Right lobe of liver (tissue), 4 donors: ENCODE results near the gene TBC1D8.

Experiments
- POLR2A ChIP-seq: fragments of 450-650 bp; IDR thresholded peaks from one replicate; pipeline ENCODE4 v1.6.1; 2017; ENCODE audit warnings: antibody characterized with exemption, mild to moderate bottlenecking
- TF ChIP-seq, protein P1 (sequence below), 4 donors: fragments of 200-600 bp in 3 of 4; fragments of 450-650 bp in 1 of 4; IDR thresholded peaks; one replicate each; pipeline versions ENCODE4 v1.5.1 to v1.8.0; 2016 to 2022; ENCODE audit warnings: antibody characterized with exemption in 4 of 4, mild to moderate bottlenecking in 2 of 4
- donor health status: DM: no; HTN: no; CAD: no.
- donor health status: DM: no; HTN: no; CAD: no.
- donor health status: DM: no; HTN: yes; CAD: no.

DNA sequence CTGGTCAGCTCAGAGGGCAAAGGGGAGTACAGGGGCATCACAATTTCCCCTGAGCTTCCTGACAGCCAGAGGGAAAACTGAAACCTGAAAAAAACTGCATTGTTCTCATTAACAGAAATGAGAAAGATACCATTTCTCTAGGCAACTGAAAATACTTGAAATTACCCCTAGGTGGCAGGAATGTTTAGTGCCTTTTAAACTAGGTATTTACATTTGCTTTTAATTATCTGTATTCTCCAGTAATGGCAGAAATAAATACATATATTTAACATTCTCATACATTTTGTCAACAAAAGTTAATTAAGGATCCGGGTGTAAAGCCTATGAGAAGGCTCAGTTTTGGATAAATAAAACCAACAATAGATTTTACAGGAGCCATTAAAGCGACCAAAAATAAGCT is 114.6 kb downstream of the TBC1D8 start:
- TF ChIP-seq POLR2A = no peak
- TF ChIP-seq, protein P1, sequence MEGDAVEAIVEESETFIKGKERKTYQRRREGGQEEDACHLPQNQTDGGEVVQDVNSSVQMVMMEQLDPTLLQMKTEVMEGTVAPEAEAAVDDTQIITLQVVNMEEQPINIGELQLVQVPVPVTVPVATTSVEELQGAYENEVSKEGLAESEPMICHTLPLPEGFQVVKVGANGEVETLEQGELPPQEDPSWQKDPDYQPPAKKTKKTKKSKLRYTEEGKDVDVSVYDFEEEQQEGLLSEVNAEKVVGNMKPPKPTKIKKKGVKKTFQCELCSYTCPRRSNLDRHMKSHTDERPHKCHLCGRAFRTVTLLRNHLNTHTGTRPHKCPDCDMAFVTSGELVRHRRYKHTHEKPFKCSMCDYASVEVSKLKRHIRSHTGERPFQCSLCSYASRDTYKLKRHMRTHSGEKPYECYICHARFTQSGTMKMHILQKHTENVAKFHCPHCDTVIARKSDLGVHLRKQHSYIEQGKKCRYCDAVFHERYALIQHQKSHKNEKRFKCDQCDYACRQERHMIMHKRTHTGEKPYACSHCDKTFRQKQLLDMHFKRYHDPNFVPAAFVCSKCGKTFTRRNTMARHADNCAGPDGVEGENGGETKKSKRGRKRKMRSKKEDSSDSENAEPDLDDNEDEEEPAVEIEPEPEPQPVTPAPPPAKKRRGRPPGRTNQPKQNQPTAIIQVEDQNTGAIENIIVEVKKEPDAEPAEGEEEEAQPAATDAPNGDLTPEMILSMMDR (IDR thresholded peaks at IDR 0.05) = peak; percentile 41 to 60 (median 48)
